ENCODE measurements around the gene JAG2. TPM values are rescaled to one million over a fixed set of nuclear protein-coding genes. Genes with fewer than 3 reads are reported as not detected.

The JAG2 gene
- total RNA-seq, 1 donor from 2014 or later: 3.8 TPM

DNA sequence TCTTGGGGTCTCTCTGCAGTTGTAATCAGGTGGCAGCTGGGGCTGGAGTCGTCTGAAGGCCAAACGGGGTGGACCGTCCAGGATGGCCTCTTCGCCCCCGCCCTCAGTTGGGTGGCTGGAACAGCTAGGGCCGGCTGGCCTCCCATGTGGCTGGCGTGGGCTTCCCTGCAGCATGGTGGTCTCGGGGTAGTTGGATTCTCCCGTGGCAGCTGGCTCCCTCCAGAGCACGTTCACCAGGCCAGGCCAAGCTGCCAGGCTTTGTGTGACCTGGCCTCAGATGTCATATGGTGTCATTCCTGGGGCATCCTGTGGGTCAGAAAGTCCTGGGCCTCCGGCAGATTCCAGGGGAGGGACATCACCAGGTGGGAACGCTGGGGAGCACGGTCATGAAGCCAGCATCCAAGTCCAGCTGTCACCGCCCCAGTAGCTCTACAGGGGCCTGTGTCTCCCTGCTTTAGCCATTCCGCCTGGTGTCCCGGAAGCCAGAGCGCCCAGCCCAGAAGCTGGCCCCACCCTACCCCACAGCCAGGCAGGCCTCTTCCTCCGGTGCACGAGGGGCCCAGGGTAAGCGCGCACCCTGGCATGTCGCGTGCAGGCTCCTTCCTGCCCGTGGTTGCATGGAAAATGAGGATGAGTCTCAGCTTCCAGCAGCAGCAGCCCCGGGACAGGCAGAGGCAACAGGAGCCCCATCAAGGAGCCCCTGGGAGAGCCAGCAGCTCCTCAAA, 13.9 kb upstream of the JAG2 start:
- TF ChIP-seq, protein P1, sequence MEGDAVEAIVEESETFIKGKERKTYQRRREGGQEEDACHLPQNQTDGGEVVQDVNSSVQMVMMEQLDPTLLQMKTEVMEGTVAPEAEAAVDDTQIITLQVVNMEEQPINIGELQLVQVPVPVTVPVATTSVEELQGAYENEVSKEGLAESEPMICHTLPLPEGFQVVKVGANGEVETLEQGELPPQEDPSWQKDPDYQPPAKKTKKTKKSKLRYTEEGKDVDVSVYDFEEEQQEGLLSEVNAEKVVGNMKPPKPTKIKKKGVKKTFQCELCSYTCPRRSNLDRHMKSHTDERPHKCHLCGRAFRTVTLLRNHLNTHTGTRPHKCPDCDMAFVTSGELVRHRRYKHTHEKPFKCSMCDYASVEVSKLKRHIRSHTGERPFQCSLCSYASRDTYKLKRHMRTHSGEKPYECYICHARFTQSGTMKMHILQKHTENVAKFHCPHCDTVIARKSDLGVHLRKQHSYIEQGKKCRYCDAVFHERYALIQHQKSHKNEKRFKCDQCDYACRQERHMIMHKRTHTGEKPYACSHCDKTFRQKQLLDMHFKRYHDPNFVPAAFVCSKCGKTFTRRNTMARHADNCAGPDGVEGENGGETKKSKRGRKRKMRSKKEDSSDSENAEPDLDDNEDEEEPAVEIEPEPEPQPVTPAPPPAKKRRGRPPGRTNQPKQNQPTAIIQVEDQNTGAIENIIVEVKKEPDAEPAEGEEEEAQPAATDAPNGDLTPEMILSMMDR (IDR thresholded peaks at IDR 0.05; ENCODE audit: unreplicated experiment): no peak
- Mint-ChIP-seq H3K9me3 (ENCODE audit: low read depth) (no peaks in the 10 kb centered on the region), H3K36me3 (ENCODE audit: insufficient read depth) (no peaks in the 10 kb centered on the region), H3K27me3 (peaks cover 22% of the 10 kb centered on the region), H3K27ac (no peak overlapping the region), H3K4me3 (ENCODE audit: low read depth) (peak overlapping the region; percentile 66), H3K4me1 (ENCODE audit: low read depth) (no peaks in the 10 kb centered on the region)
- DNase-seq (ENCODE audit: low spot score, unreplicated experiment): no peak

DNA sequence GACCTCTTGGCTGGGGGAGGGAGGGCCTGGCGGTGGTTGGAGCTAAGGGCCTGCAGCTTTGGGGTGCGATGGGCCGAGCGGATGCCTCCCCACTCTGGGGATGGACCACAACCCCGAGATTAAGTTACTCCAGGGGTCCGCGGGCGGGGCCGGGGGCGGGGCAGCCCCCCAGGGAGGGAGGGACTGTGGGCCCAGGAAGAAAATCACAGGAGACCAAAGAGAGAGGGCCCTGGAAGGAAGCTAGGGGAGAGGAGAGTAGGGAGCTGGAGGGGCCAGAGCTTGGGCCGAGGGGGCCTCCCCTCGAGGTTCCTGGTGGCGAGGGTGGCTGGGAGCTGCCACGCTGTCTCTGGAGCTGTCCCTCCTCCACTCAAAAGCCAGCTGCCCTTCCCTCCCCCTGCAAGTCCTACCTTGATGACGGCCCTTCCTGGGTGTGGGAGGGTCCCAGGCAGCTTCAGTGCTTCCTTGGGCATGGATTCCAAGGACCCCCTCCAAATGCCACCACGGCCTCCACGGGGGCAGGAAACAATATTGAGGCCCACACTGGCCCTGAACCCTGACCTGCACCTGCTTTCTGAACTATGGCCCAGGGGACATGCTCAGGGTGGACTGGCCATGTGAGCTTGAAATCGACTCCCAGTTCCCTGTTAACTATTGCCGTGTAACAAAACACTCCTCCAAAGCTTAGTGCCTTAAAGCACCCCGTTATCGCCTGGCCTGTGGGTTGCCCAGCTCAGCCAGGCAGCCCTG, 13.1 kb upstream of the JAG2 start:
- Mint-ChIP-seq H3K27me3 (peaks cover 22% of the 10 kb centered on the region), H3K36me3 (ENCODE audit: insufficient read depth) (no peaks in the 10 kb centered on the region), H3K4me1 (ENCODE audit: low read depth) (no peaks in the 10 kb centered on the region), H3K27ac (no peak overlapping the region), H3K4me3 (ENCODE audit: low read depth) (peak overlapping the region; percentile 66), H3K9me3 (ENCODE audit: low read depth) (no peaks in the 10 kb centered on the region)
- no peak for DNase-seq (ENCODE audit: low spot score, unreplicated experiment)
- TF ChIP-seq, protein P1 (IDR thresholded peaks at IDR 0.05; ENCODE audit: unreplicated experiment): no peak

DNA sequence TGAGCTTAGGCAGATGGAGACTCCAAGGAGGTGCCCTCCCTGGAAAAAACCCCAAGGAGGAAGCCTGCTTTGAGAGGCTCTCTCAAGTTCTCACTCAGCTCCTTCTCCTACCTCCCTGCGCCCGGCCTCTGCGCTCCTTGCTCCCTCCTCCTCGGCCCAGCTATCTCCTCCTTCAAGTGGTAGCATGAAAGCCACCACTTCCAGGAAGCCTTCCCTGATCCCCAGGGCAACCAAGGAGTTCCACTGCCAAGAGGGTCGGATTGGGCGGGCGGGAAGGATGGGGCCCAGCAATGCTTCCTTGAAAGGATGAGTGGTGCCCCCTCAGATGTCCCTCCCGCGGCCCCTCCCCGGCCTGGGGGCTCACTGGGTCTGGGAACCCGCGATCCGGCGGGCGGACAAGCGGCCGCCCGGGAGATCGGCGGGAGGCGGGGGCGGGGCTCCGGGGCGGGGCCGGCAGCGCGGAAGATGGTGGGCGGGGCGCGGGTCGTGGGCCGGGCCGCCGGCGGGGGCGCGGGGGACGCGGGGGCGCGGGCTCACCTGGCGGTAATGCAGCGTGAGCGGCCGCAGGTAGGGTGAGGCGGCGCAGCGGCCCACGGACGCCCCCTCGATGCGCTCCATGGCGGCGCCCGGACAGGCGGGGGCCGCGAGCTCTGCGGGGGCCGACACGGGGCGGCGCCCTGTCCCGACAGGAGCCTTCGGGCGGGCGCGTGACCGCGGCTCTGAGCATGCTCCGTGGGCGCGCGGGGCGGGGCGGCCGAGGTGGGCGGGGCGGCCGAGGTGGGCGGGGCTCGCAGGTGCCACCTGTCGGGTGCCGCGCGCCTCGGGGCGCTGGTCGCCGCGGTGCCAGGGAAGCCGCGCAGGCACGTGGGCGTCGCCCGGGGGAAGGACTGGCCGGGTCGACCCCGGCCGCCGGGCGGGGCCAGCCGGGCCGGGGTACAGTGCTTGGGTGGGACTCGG, 12.3 kb upstream of the JAG2 start, which contains the start of gene NUDT14:
NUDT14 (minus strand) TSS at position 721 of the 957 bp plus-strand sequence; CDS start at position 618, 103 bp downstream.
- H3K27me3 Mint-ChIP-seq: peaks cover 22% of the 10 kb centered on the region
- no peaks in the 10 kb centered on the region for H3K4me1 Mint-ChIP-seq (ENCODE audit: low read depth)
- DNase-seq (ENCODE audit: low spot score, unreplicated experiment): peak; percentile 81
- TF ChIP-seq, protein P1 (IDR thresholded peaks at IDR 0.05; ENCODE audit: unreplicated experiment): peak; percentile 12
- H3K36me3 Mint-ChIP-seq (ENCODE audit: insufficient read depth): no peaks in the 10 kb centered on the region
- H3K4me3 Mint-ChIP-seq (ENCODE audit: low read depth): peak within 1 kb of the TSS; percentile 72
- no peaks in the 10 kb centered on the region for H3K9me3 Mint-ChIP-seq (ENCODE audit: low read depth)
- H3K27ac Mint-ChIP-seq: no peak within 1 kb of the TSS

DNA sequence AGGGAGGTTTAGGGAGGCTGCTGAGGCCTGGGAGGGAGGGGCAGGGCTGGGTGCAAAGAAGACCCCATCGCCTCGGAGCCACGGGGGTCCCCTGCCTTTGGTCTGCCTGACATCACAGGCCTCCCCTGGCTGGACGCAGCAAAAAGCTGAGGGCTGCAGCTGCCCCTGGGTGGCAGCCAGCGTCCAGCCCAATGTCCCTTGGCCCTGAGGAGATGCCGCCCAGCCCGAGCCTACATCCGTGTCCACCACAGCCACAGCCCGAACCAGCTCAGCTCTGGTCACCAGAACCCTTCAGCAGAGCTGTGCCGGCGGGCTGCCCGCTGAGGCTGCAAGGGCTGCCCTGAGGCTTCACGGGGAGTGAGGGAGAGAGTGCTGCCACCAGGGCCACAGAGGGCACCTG, 10.6 kb upstream of the JAG2 start:
- H3K9me3 Mint-ChIP-seq (ENCODE audit: low read depth): no peaks in the 10 kb centered on the region
- no peak overlapping the region for H3K27ac Mint-ChIP-seq
- peaks cover 17% of the 10 kb centered on the region for H3K27me3 Mint-ChIP-seq
- H3K4me1 Mint-ChIP-seq (ENCODE audit: low read depth): no peaks in the 10 kb centered on the region
- no peak for DNase-seq (ENCODE audit: low spot score, unreplicated experiment)
- H3K4me3 Mint-ChIP-seq (ENCODE audit: low read depth): peak overlapping the region; percentile 21
- H3K36me3 Mint-ChIP-seq (ENCODE audit: insufficient read depth): no peaks in the 10 kb centered on the region
- TF ChIP-seq, protein P1 (IDR thresholded peaks at IDR 0.05; ENCODE audit: unreplicated experiment): no peak

DNA sequence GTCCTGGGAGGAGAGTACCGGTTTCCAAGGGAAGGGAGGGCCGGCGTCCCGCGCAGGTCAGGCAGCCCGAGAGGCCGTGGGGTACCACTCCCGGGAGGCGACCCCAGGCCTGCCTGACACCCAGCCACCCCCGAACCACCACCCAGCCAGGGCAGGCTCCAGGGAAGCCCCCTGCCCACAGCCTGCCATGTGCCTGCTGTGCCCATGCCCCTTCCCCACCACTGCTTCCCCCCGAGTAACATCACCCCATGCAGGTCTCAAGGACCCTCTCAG, 10.2 kb upstream of the JAG2 start:
- Mint-ChIP-seq H3K9me3 (ENCODE audit: low read depth) (no peaks in the 10 kb centered on the region), H3K27me3 (peaks cover 15% of the 10 kb centered on the region), H3K4me1 (ENCODE audit: low read depth) (no peaks in the 10 kb centered on the region), H3K27ac (no peak overlapping the region), H3K4me3 (ENCODE audit: low read depth) (no peak overlapping the region), H3K36me3 (ENCODE audit: insufficient read depth) (no peaks in the 10 kb centered on the region)
- DNase-seq (ENCODE audit: low spot score, unreplicated experiment): no peak
- TF ChIP-seq, protein P1 (IDR thresholded peaks at IDR 0.05; ENCODE audit: unreplicated experiment): no peak
